Hepatocyte (in vitro differentiated cells): ENCODE measurements around the gene RPS27.

Experiments
- EZH2 ChIP-seq: fragments of 200-600 bp; sonication (generic); IDR thresholded peaks from 2 replicates; pipeline ENCODE4 v1.6.1; 2016; ENCODE audit warnings: antibody characterized with exemption, mild to moderate bottlenecking, borderline replicate concordance
- EZH2phosphoT487 ChIP-seq: fragments of 200-600 bp; sonication (generic); IDR thresholded peaks from one replicate; pipeline ENCODE4 v1.6.1; 2018; ENCODE audit warnings: antibody characterized with exemption, mild to moderate bottlenecking, low read depth, moderate library complexity; ENCODE audit not compliant: unreplicated experiment, severe bottlenecking
- TF ChIP-seq, protein P1 (sequence below): fragments of 200-600 bp; sonication (generic); IDR thresholded peaks from 2 replicates; pipeline ENCODE4 v1.5.1; 2016; ENCODE audit warnings: antibody characterized with exemption, mild to moderate bottlenecking; ENCODE audit not compliant: poor library complexity

- TF ChIP-seq, protein P1, sequence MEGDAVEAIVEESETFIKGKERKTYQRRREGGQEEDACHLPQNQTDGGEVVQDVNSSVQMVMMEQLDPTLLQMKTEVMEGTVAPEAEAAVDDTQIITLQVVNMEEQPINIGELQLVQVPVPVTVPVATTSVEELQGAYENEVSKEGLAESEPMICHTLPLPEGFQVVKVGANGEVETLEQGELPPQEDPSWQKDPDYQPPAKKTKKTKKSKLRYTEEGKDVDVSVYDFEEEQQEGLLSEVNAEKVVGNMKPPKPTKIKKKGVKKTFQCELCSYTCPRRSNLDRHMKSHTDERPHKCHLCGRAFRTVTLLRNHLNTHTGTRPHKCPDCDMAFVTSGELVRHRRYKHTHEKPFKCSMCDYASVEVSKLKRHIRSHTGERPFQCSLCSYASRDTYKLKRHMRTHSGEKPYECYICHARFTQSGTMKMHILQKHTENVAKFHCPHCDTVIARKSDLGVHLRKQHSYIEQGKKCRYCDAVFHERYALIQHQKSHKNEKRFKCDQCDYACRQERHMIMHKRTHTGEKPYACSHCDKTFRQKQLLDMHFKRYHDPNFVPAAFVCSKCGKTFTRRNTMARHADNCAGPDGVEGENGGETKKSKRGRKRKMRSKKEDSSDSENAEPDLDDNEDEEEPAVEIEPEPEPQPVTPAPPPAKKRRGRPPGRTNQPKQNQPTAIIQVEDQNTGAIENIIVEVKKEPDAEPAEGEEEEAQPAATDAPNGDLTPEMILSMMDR: peak; percentile 45
- TF ChIP-seq EZH2: no peak
- TF ChIP-seq EZH2phosphoT487: no peak
Measured at GRCh38 chr1:153967107-153967999, 23.2 kb upstream of the RPS27 start, which contains the start of gene CREB3L4.
